Measurements from ENCODE around the gene RHBDF2. TPM values are rescaled to one million over a fixed set of nuclear protein-coding genes. Genes with fewer than 3 reads are reported as not detected.

The RHBDF2 gene
- total RNA-seq, 1 experiment from 2014 or later, result 19.7 TPM

GRCh38 chr17:76487451-76488192 is 13.6 kb downstream of the RHBDF2 start:
- Histone ChIP-seq H3K4me1 (ENCODE audit: insufficient read depth, low read length) (no peaks in the 10 kb centered on the region), H2BK5ac (ENCODE audit: insufficient read length, low read length) (no peak overlapping the region), H2AK5ac (ENCODE audit: insufficient read length, low read length) (no peak overlapping the region), H4K8ac (replicated peaks; ENCODE audit: insufficient read length, low read depth, low read length) (no peak overlapping the region), H2BK12ac (ENCODE audit: insufficient read length, low read depth, low read length) (no peak overlapping the region), H3K79me2 (ENCODE audit: insufficient read depth, low read length) (no peaks in the 10 kb centered on the region), H4K20me1 (ENCODE audit: control insufficient read depth, insufficient read depth, insufficient read length) (no peaks in the 10 kb centered on the region), H3T11ph (ENCODE audit: low read length) (no peak overlapping the region), H3K4ac (ENCODE audit: low read depth, low read length) (no peak overlapping the region), H3K56ac (ENCODE audit: insufficient read length, low read depth, low read length) (no peak overlapping the region), H3K18ac (ENCODE audit: insufficient read length, low read depth, low read length) (no peak overlapping the region), H3K9ac (ENCODE audit: extremely low read depth, insufficient read length, low read length) (no peak overlapping the region), H3K4me2 (ENCODE audit: insufficient read depth, insufficient read length, low read length) (no peak overlapping the region), H3K79me1 (ENCODE audit: insufficient read depth, low read depth, low read length, poor library complexity, severe bottlenecking) (no peaks in the 10 kb centered on the region), H3K27ac (ENCODE audit: insufficient read length, low read depth, low read length) (no peak overlapping the region), H4K91ac (ENCODE audit: insufficient read length, low read depth, low read length) (no peak overlapping the region), H2BK15ac (ENCODE audit: low read depth, low read length) (no peak overlapping the region), H3K27me3 (ENCODE audit: insufficient read depth, low read length) (no peaks in the 10 kb centered on the region), H3K23me2 (ENCODE audit: insufficient read length, low read depth, low read length, poor library complexity, severe bottlenecking) (no peaks in the 10 kb centered on the region), H4K5ac (ENCODE audit: insufficient read length, low read depth, low read length) (no peak overlapping the region), H3K14ac (ENCODE audit: insufficient read depth, low read length) (no peak overlapping the region), H3K9me3 (ENCODE audit: control insufficient read depth, low read depth, low read length) (no peaks in the 10 kb centered on the region), H2BK20ac (ENCODE audit: low read depth, low read length, poor library complexity, severe bottlenecking) (no peak overlapping the region), H2AFZ (ENCODE audit: low read length) (no peak overlapping the region), H2BK120ac (ENCODE audit: low read depth, low read length, poor library complexity, severe bottlenecking) (no peak overlapping the region), H3K23ac (ENCODE audit: insufficient read length, low read depth, low read length) (no peak overlapping the region)
- no CpG with 5 or more reads among the region's 22 CpGs for WGBS (ENCODE audit: extremely low coverage, insufficient read length, low lambda C conversion rate)
- Mint-ChIP-seq H3K27ac (peak overlapping the region in 1 of 3 experiments; percentile 93; a peak in 1 of 7 replicates), H3K9me3 (no peaks in the 10 kb centered on the region), H3K4me1 (peaks cover 12 to 14% of the 10 kb centered on the region in 2 experiments), H3K27me3 (ENCODE audit: low read depth) (peaks cover 2% of the 10 kb centered on the region; the same call in 1 of the 2 replicates), H3K4me3 (no peak overlapping the region), H3K36me3 (ENCODE audit: insufficient read depth in 1 of 3, low read depth in 3 of 3) (peaks cover 0 to 8% (median 6%) of the 10 kb centered on the region in 3 experiments; a peak in 3 of 7 replicates)
- TF ChIP-seq CTCF (conservative IDR thresholded peaks at IDR 0.05), result no peak
- DNase-seq, result no peak

Measured in H9 (cell line).